ENCODE data around the gene ARSJ.

ARSJ gene

DNA sequence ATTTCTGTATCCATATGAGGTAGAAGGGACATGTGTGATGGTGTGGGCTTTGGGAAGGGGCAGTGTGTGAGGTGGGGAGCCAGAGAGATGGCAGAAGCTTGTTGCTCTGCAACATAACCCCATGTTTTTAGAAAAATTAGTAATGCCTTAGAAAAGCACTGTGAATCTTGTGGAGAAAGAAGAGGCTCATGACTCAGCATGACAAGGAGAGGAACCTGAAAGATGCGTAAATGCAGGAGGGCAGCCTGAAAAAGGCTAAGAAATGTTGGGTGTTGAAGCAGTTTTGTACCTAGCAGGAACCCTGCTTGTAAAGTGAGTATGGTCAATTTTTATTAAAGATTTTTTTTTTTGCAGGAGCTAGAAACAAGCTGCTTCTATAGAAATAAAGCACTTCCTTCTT, 59.8 kb downstream of the ARSJ start:
- Histone ChIP-seq H3K9me3 (ENCODE audit: insufficient read depth, low read depth, low read length) (no peaks in the 10 kb centered on the region), H3K4me1 (ENCODE audit: insufficient read depth, low read length) (peaks cover 4% of the 10 kb centered on the region; the same call in 1 of the 2 replicates), H3K36me3 (ENCODE audit: insufficient read depth, low read depth, low read length) (no peaks in the 10 kb centered on the region), H3K9ac (ENCODE audit: low read depth, low read length) (no peak overlapping the region), H3K27ac (ENCODE audit: low read length) (no peak overlapping the region), H3K4me3 (ENCODE audit: low read length) (no peak overlapping the region), H3K27me3 (ENCODE audit: insufficient read depth, low read length) (no peaks in the 10 kb centered on the region)

DNA sequence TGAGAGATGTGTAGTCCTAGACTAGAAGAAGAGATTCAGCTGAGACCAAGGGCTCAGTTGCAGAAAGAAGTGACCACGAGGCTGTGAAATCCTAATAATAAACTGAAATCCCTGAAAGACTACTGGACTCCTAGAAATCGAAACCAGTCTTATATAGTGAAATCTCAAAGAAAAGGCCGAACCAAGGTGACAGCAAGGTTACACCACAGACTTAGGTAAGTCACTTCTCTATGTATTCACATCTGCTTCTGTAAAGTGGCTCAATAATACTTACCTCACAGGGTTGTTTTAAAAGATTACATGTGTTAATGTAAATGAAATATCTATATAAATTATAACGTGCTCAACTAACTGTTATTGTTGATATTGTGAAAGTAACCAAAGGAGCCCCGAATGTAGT, 60.3 kb downstream of the ARSJ start:
- H3K4me1 ChIP-seq (ENCODE audit: insufficient read depth, low read length) = peaks cover 4% of the 10 kb centered on the region; the same call in 1 of the 2 replicates
- H3K9me3 ChIP-seq (ENCODE audit: insufficient read depth, low read depth, low read length) = no peaks in the 10 kb centered on the region
- H3K27me3 ChIP-seq (ENCODE audit: insufficient read depth, low read length) = no peaks in the 10 kb centered on the region
- H3K27ac ChIP-seq (ENCODE audit: low read length) = no peak overlapping the region
- no peak overlapping the region for H3K9ac ChIP-seq (ENCODE audit: low read depth, low read length)
- no peak overlapping the region for H3K4me3 ChIP-seq (ENCODE audit: low read length)
- no peaks in the 10 kb centered on the region for H3K36me3 ChIP-seq (ENCODE audit: insufficient read depth, low read depth, low read length)

DNA sequence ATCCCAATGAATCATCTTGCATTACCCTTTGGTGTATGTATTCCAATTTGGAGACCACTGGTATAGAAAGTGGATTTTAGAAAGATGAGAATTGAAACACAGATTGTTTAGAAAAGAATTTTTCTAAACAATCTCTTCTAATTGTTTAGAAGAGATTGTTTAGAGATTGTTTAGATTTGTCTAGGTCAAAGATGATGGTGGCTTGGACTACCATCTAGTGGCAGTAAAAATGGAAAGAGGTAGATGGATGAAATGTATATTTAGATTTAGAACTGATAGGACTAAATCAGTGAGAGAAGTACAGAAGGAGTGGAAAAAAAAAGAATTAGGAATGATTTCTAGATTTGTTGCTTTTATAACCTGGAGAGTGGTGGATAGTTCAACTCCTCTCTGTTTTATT, 70.6 kb downstream of the ARSJ start:
- no peak overlapping the region for H3K9ac ChIP-seq (ENCODE audit: low read depth, low read length)

DNA sequence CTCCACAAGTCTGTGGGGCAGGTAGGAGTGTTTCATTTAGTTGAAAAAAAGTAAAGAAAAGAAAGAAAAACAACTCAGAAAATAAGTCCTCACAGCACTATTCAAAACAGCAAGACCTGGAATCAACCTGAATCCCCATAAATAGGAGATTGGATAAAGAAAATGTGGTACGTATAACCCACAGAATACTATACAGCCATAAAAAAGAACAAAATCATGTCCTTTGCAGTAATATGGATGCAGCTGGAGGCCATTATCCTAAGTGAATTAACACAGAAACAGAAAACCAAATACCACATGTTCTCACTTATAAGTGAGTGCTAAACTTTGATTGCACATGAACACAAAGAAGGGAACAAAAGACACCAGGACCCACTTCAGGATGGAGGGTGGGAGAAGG, 71.9 kb downstream of the ARSJ start:
- H3K27ac ChIP-seq (ENCODE audit: low read length) = no peak overlapping the region
- no peaks in the 10 kb centered on the region for H3K36me3 ChIP-seq (ENCODE audit: insufficient read depth, low read depth, low read length)
- no peak overlapping the region for H3K9ac ChIP-seq (ENCODE audit: low read depth, low read length)
- no peaks in the 10 kb centered on the region for H3K9me3 ChIP-seq (ENCODE audit: insufficient read depth, low read depth, low read length)
- no peaks in the 10 kb centered on the region for H3K4me1 ChIP-seq (ENCODE audit: insufficient read depth, low read length)
- H3K27me3 ChIP-seq (ENCODE audit: insufficient read depth, low read length) = no peaks in the 10 kb centered on the region
- H3K4me3 ChIP-seq (ENCODE audit: low read length) = no peak overlapping the region

More for the DNA sequence above, 70.6 kb downstream of the ARSJ start:
- Histone ChIP-seq H3K4me1 (ENCODE audit: insufficient read depth, low read length) (no peaks in the 10 kb centered on the region), H3K4me3 (ENCODE audit: low read length) (no peak overlapping the region), H3K36me3 (ENCODE audit: insufficient read depth, low read depth, low read length) (no peaks in the 10 kb centered on the region), H3K27me3 (ENCODE audit: insufficient read depth, low read length) (no peaks in the 10 kb centered on the region), H3K9me3 (ENCODE audit: insufficient read depth, low read depth, low read length) (no peaks in the 10 kb centered on the region), H3K27ac (ENCODE audit: low read length) (no peak overlapping the region)

DNA sequence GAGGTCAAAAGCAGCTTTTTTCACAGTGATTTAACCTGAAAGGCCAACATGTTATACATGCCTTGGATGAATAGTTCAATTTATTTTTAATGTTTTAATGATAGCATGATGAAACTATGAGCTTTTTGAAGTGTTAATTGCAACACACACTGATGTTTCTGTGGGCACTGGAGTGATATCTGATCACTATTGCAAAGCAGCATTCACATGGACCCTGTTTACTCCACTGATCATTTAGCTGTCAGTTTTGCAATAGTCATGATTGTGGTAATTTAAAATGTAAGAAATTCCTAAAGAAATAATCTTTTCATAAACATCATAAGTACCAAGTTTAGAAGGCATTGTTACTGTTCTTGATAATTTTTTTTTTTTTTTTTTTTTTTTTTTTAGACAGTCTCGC, 74.1 kb downstream of the ARSJ start:
- no peaks in the 10 kb centered on the region for H3K9me3 ChIP-seq (ENCODE audit: insufficient read depth, low read depth, low read length)
- H3K36me3 ChIP-seq (ENCODE audit: insufficient read depth, low read depth, low read length) = no peaks in the 10 kb centered on the region
- H3K4me3 ChIP-seq (ENCODE audit: low read length) = no peak overlapping the region
- no peaks in the 10 kb centered on the region for H3K27me3 ChIP-seq (ENCODE audit: insufficient read depth, low read length)
- no peak overlapping the region for H3K9ac ChIP-seq (ENCODE audit: low read depth, low read length)
- no peaks in the 10 kb centered on the region for H3K4me1 ChIP-seq (ENCODE audit: insufficient read depth, low read length)
- no peak overlapping the region for H3K27ac ChIP-seq (ENCODE audit: low read length)

DNA sequence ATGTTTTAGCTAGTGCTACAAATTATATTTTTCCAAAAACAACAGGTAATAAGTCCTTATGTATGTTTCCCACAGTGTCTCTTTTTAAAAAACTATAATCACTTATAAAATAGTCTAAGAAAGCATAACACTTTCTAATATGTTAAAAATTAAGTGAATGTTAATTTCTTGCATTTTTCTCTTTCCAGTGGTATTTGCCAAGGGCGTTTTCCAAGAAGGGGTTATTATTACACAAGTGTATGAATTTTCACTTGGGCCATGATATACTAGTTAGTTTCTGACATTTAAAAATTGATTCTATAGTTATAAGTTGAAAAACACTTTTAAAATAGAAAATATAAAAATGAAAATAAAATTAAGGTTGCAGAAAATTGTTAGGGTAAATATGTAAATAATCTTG, 74.6 kb downstream of the ARSJ start:
- Histone ChIP-seq H3K4me1 (ENCODE audit: insufficient read depth, low read length) (no peaks in the 10 kb centered on the region), H3K27me3 (ENCODE audit: insufficient read depth, low read length) (no peaks in the 10 kb centered on the region), H3K9me3 (ENCODE audit: insufficient read depth, low read depth, low read length) (no peaks in the 10 kb centered on the region), H3K36me3 (ENCODE audit: insufficient read depth, low read depth, low read length) (no peaks in the 10 kb centered on the region), H3K9ac (ENCODE audit: low read depth, low read length) (no peak overlapping the region), H3K4me3 (ENCODE audit: low read length) (no peak overlapping the region), H3K27ac (ENCODE audit: low read length) (no peak overlapping the region)

DNA sequence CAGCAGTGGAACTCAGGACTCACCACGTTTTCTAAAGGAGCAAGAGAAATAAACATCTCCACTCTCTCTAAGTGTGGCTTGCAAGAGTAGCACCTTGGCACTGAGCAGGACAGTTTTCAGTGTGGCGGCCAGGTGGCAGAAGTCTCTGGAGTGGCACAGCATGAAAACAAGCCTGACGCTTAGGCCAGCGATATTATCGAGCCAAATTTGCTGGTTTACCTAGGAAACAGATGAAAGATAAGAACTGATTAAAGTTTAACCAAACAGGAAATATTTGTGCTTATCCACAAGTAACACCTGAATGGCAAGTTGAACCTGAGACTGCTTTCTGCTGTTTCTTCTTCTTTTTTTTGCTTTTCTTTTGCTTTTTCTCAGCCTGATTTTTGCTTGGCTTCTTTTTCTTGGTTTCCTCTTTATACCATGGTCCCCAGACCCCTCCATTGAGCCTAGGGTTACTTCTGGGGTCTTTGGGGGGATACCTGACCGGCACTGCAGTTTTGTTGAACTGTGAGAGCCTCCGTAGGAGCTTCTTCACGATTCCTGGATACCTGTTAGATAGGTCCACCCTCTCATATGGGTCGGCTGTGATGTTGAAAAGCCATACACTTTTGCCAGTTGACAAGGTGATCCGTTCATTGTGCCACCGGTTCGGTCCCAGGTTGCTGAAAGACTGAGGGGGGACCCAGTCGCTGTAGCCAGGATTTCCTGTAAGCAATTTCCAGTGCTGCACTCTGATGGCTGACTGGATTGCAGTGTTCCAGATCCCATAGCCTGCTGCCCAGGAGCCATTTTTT, 77.3 kb downstream of the ARSJ start:
- no peak overlapping the region for H3K4me3 ChIP-seq (ENCODE audit: low read length)
- no peak overlapping the region for H3K27ac ChIP-seq (ENCODE audit: low read length)

DNA sequence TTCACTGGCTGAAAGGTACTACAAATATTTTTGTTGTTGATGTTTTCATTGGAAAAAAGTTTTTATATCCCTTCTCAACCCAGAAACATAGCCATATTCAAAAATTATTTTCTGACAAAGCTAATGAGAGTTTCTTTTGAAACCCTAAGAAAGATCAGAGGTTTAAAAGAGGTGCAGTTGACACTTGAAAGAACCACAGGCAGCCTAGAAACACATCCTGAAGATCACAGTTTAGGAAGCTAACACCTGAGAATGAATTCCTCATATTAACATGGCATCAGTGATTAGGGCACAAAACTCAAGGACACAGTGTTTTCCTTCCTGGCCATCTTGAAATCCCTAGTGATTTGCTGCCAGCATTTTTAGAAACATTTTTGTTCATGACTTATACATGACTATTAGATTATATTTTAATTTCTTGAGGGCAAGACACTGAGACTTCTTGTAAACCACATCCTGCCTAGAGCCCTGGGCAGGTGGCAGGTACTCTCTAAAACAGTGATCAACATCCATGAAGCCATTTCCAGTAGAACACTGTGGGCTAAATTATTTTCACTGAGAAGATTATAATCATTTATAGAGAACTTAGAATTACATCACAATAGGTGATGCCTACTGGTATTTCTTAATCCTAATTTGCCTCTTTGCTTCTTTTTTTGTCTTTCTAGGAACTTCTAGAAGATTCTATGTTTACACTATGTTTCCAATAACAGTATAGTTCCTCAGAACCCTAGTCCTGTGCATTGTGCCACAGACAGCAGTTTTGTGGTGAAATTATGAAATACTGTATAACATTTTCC, 80.0 kb downstream of the ARSJ start:
- Histone ChIP-seq H3K27ac (ENCODE audit: low read length) (no peak overlapping the region), H3K9ac (ENCODE audit: low read depth, low read length) (no peak overlapping the region), H3K9me3 (ENCODE audit: insufficient read depth, low read depth, low read length) (no peaks in the 10 kb centered on the region), H3K36me3 (ENCODE audit: insufficient read depth, low read depth, low read length) (no peaks in the 10 kb centered on the region), H3K4me3 (ENCODE audit: low read length) (no peak overlapping the region), H3K27me3 (ENCODE audit: insufficient read depth, low read length) (no peaks in the 10 kb centered on the region), H3K4me1 (ENCODE audit: insufficient read depth, low read length) (no peaks in the 10 kb centered on the region)

More for the DNA sequence above, 77.3 kb downstream of the ARSJ start:
- H3K9ac ChIP-seq (ENCODE audit: low read depth, low read length) = no peak overlapping the region
- no peaks in the 10 kb centered on the region for H3K36me3 ChIP-seq (ENCODE audit: insufficient read depth, low read depth, low read length)
- no peaks in the 10 kb centered on the region for H3K9me3 ChIP-seq (ENCODE audit: insufficient read depth, low read depth, low read length)
- no peaks in the 10 kb centered on the region for H3K4me1 ChIP-seq (ENCODE audit: insufficient read depth, low read length)
- no peaks in the 10 kb centered on the region for H3K27me3 ChIP-seq (ENCODE audit: insufficient read depth, low read length)

DNA sequence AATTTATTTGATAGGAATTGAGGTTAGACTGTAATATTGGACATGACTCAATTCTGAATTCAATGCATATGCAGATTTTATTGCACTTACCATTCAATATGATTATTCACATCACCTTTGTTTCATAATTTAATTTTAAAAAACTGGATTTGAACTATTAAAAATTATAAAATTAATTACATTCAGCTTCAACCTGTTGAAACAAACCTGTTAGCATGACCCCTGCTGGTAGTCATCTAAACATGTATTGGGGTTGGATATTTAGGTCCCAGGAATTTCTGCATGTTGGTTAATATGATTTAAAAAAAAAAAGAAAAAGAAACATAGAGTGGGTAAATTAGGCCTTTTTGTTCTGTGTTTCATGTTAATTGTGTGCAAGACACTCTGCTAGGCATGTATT, 85.9 kb downstream of the ARSJ start:
- no peak overlapping the region for H3K27ac ChIP-seq (ENCODE audit: low read length)
- H3K36me3 ChIP-seq (ENCODE audit: insufficient read depth, low read depth, low read length) = no peaks in the 10 kb centered on the region
- H3K4me1 ChIP-seq (ENCODE audit: insufficient read depth, low read length) = no peaks in the 10 kb centered on the region
- H3K27me3 ChIP-seq (ENCODE audit: insufficient read depth, low read length) = no peaks in the 10 kb centered on the region
- H3K9me3 ChIP-seq (ENCODE audit: insufficient read depth, low read depth, low read length) = no peaks in the 10 kb centered on the region
- H3K4me3 ChIP-seq (ENCODE audit: low read length) = no peak overlapping the region
- H3K9ac ChIP-seq (ENCODE audit: low read depth, low read length) = no peak overlapping the region

DNA sequence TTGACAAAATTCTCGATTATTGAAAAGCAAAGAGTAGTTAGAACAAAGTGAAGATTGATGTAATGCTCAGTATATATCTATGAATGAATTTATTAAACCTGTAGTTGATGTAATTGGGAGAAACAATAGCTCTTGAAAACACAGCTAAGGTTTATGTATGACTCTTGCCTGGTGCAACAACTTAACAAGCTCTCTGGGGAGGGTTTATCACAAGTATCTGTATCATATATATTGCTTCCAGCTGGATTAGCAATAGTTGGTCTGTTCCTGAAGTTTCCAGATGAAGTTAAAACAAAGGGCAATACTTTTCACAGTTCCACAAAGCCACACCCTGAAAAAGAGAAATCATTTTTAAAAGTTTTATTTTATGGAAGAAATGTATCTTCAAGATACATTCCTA, 91.4 kb downstream of the ARSJ start:
- H3K9ac ChIP-seq (ENCODE audit: low read depth, low read length) = no peak overlapping the region
- H3K27ac ChIP-seq (ENCODE audit: low read length) = no peak overlapping the region
- H3K9me3 ChIP-seq (ENCODE audit: insufficient read depth, low read depth, low read length) = no peaks in the 10 kb centered on the region
- no peak overlapping the region for H3K4me3 ChIP-seq (ENCODE audit: low read length)
- no peaks in the 10 kb centered on the region; the same call in 1 of the 2 replicates for H3K4me1 ChIP-seq (ENCODE audit: insufficient read depth, low read length)
- no peaks in the 10 kb centered on the region for H3K27me3 ChIP-seq (ENCODE audit: insufficient read depth, low read length)
- H3K36me3 ChIP-seq (ENCODE audit: insufficient read depth, low read depth, low read length) = no peaks in the 10 kb centered on the region

DNA sequence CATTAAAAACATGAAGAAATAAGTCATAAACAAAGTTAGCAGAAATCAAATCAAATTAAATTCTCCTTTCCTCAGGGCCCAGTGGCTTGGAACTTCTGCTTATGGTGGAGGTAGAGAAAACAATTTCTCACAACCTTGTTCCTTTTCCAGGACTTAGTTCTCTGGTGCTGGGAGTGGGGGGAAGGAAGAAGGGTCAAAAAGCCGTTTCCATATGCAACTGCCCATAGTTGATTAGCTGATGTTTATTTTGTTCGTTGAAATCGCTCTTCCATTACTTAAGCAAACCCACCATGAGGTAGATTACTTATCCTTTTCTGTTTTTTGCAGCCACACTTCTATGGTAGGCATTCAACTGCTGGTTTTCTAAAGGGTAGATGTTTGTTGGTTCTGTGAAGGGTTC, 94.2 kb downstream of the ARSJ start:
- no peak overlapping the region for H3K4me3 ChIP-seq (ENCODE audit: low read length)
- no peaks in the 10 kb centered on the region; the same call in 1 of the 2 replicates for H3K4me1 ChIP-seq (ENCODE audit: insufficient read depth, low read length)
- no peak overlapping the region for H3K27ac ChIP-seq (ENCODE audit: low read length)
- H3K36me3 ChIP-seq (ENCODE audit: insufficient read depth, low read depth, low read length) = no peaks in the 10 kb centered on the region
- H3K9ac ChIP-seq (ENCODE audit: low read depth, low read length) = no peak overlapping the region
- H3K27me3 ChIP-seq (ENCODE audit: insufficient read depth, low read length) = no peaks in the 10 kb centered on the region
- H3K9me3 ChIP-seq (ENCODE audit: insufficient read depth, low read depth, low read length) = no peaks in the 10 kb centered on the region

DNA sequence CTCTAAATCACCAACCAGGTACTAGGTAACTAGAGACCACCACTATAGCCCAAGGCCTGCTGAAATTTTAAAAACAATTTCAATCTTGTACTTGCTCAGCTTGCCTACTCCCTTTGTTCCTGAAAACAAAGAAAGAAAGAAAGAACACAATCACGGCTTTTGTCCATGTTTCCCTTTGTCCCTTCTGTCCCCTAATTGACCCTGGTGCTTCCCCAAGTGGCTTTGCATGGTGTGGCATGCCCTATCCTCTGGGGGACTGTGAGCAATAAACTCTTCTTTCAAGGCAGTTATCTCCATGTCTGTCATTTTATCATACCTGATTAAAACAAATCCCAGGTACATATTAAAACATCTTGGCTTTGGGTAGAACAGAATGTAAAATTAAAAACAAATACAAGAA, 94.8 kb downstream of the ARSJ start:
- H3K36me3 ChIP-seq (ENCODE audit: insufficient read depth, low read depth, low read length) = no peaks in the 10 kb centered on the region
- no peak overlapping the region for H3K27ac ChIP-seq (ENCODE audit: low read length)
- no peaks in the 10 kb centered on the region; the same call in 1 of the 2 replicates for H3K4me1 ChIP-seq (ENCODE audit: insufficient read depth, low read length)
- H3K27me3 ChIP-seq (ENCODE audit: insufficient read depth, low read length) = no peaks in the 10 kb centered on the region
- H3K4me3 ChIP-seq (ENCODE audit: low read length) = no peak overlapping the region
- no peaks in the 10 kb centered on the region for H3K9me3 ChIP-seq (ENCODE audit: insufficient read depth, low read depth, low read length)
- H3K9ac ChIP-seq (ENCODE audit: low read depth, low read length) = no peak overlapping the region
